Nucleus accumbens (tissue), 56 donors: ENCODE results near the gene DNAJC11.
A peak's percentile ranks its signal among the peaks of the same experiment; 100 is the strongest.
"Not testable (repeated sequence)": the region's sequence is repeated elsewhere in the genome, so short reads cannot be mapped to it uniquely, and the experiment has no call there.

ENCODE experiments used
- DNase-seq, 56 donors: peaks; one replicate each; lab custom pipeline; 2025; lab: John Stamatoyannopoulos, UW

Gene DNAJC11

DNA sequence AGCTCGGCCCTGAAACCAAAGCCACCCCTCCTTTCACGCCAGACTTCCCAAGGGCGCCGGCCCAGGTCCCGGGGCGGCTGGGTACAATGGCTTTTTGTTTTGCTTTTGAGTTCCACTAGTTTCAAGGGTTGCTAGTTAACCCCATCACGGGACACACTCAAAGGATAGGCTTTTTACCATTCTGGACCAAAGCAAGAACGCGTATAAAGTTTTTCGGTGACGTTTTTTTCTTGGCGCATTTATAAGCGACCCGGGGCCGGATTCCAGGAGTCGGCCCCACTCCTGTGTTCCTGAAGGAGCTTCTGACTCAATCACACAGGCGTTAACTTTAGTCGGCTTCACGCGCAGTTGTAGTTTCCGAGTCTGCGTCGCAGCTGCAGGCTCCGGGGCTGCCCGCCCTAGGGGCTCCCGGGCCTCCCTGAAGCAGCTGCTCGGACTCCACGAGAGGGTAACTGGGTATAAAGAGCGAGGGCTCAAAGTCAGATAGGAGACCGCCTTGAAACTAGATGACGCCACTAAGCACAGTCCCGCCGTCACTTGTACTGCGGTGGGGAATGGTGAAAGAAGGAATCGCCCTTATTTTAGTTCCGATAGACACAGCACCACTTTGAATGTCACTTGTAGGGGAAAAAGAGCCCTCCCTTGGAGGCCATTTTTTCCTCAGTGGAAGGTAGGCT lies 98.2 kb downstream of the DNAJC11 start:
- peak in 48 of 56 donors; percentile 28 to 94 (median 82) for DNase-seq

DNA sequence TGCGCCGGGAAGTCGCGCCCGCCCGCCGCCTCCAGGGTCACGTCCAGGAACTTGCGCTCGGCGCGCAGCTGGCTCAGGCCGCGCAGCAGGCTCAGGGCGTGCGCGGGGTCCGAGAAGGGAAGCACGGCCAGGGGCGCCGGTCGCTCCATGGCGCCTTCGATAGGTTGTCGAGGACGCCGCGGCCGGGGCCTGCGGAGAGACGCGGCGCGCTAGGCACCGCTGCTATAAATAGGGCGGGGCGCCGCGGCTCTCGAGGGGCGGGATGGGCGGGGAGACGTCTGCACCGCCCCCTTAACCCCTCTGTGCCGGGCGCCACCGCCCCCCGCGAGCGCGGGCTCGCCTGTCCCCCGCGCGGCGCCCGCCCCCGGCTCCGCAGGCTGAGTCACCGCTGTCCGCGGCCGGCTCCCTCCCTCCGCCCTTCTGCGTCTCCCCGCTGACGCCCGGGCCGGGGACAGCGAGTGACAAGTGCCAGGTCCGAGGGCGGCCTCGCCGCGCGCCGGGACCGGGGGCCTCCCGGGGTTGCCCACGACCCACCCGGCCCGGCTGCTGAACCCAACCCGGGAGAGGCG lies 98.9 kb downstream of the DNAJC11 start, which contains the start of gene KLHL21:
Gene KLHL21, minus strand, starts transcription at position 201 of the 569 bp plus-strand sequence. Its CDS starts 52 bp downstream, at position 149.
- DNase-seq, result peak; percentile 44 to 94 (median 86)

- peak in 28 of 56 donors; percentile 43 to 74 (median 55) for DNase-seq
Measured at GRCh38 chr1:6601923-6602668, 99.5 kb downstream of the DNAJC11 start.

DNA sequence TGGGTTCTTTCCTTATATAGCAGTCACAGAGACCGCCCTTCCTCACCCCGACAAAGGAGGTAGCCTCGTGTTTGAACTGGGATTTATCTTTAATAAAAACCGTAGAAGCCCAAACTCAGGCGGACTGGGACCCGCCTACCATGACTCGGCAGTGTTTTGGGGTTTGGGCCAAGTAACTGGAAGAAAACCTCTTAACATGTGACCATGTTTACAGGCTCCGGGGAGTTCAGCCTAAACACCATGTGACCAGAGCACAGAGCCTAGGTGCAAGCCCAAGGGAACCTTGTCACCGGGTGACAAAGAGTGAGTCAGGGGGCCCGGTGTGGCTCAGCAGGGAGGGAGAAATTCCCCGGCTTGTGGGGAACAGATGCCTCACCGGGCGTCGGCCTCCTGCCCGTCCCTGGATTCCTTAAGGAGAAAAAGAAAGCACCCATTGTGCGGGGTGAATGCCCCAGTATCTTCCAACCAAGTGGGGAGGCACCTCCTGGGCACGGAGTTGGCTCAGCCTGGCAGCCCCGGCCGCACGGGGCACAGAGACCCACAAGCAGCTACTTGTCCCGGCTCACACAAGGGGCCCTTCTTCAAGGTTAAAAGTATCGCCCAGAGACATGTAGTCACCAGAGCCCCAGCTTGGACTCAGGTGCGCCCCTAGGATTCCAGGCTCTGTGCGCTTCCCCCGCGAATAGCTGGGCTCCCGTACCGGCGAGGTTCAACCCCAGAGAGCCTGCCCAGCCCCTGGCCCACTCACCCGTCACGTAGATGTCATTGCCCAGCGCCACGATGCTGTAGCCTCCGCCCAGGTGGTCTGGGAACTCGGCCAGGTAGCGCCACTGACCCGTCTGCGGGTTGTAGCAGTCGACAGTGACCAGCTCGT lies 100.3 kb downstream of the DNAJC11 start:
- DNase-seq, result peak in 52 of 56 donors; percentile 36 to 87 (median 64)

DNA sequence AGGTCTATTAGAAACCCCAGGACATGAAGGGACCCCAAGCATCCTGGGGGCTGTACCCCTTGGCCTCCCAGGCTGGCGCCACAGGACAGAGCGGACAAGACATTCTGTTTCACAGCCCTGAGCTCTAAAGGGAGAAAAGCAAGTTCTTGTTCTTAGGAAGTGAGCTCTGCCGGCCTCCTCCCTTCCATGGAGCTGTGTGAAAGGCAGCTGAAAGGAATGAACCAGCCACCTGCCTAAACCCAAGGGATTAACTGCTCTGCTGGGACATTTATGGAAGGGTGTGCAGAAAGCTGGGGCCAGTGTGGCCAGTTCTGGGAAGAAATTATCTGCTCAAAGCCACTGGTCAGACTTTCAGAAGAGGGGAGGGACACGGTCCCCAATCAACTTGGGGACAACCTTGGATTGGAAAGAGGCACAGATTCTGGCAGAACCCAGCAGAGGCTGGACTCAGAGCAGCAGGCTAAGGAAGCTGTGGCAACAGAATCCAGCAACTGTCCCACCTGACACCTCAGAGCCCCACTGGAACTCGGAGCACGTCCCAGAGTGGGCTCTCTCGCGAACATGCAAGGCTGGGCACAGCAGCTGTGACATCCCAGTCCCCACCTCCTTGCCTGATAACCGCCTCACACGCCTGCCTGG lies 101.1 kb downstream of the DNAJC11 start:
- peak in 6 of 56 donors; percentile 21 to 70 (median 56) for DNase-seq

DNA sequence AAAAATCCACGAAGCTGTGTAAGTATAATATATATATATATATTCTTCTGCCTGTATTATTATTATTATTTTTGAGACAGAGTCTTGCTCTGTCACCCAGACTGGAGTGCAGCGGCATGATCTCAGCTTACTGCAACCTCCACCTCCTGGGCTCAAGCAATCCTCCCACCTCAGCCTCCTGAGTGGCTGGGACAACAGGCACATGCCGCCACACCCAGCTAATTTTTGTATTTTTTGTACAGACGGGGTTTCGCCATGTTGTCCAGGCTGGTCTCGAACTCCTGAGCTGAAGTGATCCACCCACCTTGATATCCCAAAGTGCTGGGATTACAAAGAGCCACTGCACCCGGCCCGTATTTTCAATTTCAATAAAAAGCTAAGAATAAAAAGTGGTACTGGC lies 101.6 kb downstream of the DNAJC11 start:
- DNase-seq, result not testable (repeated sequence)

GRCh38 chr1:6599141-6599975 lies 102.3 kb downstream of the DNAJC11 start:
- DNase-seq, result peak in 15 of 56 donors; percentile 15 to 61 (median 31)

GRCh38 chr1:6597777-6598131 lies 103.9 kb downstream of the DNAJC11 start:
- DNase-seq, result no peak

DNA sequence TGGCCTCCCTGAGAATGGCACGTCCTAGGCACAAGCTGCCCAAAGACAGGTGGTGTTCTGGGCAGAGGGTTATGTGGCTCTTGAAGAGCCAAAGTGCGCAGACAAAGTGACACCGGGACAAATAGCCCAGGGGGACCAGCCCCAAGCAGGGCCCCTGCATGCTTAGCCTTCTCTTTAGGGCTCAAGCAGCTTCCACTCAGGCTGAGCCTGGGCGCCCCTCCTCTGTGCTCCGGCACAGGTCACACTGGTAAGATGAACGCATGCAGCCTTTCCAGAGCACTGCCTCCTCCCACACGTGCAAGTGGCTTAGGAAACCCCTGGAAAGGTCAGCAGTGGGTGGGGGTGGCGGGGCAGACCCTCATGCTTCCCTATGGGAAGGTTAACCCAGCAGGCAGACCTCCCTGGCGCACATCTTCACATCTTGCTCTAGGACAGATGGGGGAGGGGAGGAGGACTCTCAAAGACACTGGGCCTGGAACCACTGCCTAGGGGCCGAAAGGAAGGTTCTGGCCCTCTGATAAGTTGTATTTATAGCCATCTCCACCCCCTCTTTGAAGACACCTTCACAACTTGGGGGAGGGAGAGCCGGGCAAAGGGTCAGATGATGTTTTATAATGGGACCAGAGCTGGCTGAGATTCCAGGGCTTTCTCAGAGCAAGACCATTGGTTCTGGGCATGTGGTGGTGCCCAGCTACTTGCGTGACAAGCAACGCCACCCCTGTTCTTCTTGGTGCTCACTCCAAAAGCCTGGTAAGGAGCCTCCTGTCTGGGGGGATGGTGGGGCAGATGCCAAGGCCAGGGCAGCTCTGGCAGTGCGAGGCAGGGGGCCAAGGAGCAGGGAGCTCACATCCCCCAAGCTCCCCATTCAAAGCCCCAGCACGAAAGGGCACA lies 104.5 kb downstream of the DNAJC11 start:
- peak in 1 of 56 donors; percentile 10 for DNase-seq

GRCh38 chr1:6596351-6596750 lies 105.3 kb downstream of the DNAJC11 start:
- DNase-seq, result no peak

DNA sequence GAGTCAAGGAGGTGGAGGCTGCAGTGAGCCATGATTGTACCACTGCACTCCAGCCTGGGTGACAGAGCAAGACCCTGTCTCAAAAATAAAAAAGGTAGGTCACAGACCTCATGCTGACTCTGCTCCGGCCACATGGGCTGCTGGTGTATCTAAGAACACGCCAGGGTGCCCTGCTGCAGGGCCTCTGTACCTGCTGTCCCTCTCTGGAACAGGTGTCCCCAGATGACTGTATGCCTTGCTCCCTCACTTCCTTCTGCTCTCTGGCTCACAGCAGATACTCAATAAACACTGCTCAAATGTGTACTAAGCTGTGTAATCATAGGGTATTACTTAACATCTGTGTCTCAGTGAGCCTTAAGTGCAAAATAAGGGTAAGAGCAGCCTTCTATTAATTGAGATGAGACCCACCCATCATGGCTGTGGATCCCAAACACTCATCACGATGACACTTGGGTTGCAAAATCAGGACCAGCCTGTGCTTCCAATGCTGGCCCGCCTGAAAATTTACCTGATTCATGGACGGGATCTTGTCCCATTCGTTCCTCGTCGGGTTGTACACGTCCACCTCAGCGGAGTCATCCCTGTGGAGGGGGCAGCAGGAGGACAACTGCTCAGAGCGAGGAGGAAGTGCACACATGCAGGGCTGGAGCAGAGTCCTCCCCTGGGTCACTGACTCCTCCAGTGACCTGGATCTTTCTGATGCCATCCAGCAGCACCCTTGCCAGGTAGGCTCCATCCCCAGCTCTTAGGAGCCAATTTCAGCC lies 106.5 kb downstream of the DNAJC11 start:
- no peak for DNase-seq

DNA sequence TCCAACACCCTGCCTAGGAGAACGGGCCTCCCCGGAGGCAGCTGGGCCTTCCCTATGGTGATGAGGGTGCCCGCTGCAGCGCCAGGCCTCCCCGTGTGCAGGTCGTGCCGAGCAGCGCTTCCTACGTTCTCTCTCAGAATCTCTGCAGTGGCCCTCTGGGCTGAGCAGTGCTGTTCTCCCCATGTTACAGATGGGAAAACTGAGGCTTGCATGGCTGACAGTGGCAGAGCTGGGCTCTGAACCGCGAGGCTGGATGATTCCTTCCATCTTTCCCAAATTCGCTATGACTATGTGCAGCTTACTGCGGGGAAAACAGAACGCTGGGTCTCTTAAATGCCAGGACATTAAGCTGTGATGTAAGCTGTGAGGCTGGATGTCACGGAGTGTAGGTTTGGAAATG lies 107.8 kb downstream of the DNAJC11 start:
- no peak for DNase-seq

DNA sequence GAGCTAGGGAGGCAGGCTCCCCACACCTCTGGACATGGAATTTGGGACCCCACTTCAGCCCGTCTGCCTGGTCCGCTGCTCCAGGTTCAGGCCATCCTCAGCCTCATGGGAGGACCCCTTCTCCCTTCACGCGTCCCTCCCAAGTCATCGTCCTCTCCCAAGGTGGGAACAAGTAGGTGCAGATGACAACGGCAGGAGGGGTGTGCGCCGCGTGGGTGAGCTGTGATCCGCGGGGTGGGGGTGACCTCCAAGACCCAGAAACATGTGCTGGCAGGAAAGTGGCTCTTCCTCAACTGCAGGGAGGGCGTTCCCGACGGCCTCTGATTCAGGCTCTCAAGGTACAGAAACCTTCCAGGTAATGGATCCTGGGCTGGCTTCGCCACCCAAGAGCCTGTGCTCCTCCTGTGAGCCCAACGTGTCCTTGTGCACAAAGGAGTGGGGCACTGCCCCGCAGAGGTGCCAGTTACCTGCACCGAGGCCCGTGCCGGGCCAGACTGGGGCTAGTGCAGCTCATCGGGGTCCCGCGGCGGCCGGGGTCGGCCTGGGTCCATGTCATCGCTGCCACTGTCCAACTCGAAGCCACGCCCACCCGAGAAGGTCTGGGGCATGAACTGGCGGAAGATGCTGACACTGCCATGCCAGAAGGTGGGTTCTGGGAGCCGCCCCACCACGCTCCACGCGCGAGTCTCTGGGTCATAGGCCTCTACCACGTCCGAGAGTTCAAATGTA lies 108.6 kb downstream of the DNAJC11 start:
- no peak for DNase-seq

GRCh38 chr1:6592441-6592840 lies 109.2 kb downstream of the DNAJC11 start:
- DNase-seq, result no peak

- no peak for DNase-seq
Measured at GRCh38 chr1:6591644-6592043, 110.0 kb downstream of the DNAJC11 start.

GRCh38 chr1:6591222-6591621 lies 110.4 kb downstream of the DNAJC11 start:
- DNase-seq, result peak in 15 of 56 donors; percentile 11 to 52 (median 31)

- no peak for DNase-seq
Measured at GRCh38 chr1:6590046-6590445, 111.6 kb downstream of the DNAJC11 start.
